ENCODE measurements around the gene ZBTB46.

Gene ZBTB46

DNA sequence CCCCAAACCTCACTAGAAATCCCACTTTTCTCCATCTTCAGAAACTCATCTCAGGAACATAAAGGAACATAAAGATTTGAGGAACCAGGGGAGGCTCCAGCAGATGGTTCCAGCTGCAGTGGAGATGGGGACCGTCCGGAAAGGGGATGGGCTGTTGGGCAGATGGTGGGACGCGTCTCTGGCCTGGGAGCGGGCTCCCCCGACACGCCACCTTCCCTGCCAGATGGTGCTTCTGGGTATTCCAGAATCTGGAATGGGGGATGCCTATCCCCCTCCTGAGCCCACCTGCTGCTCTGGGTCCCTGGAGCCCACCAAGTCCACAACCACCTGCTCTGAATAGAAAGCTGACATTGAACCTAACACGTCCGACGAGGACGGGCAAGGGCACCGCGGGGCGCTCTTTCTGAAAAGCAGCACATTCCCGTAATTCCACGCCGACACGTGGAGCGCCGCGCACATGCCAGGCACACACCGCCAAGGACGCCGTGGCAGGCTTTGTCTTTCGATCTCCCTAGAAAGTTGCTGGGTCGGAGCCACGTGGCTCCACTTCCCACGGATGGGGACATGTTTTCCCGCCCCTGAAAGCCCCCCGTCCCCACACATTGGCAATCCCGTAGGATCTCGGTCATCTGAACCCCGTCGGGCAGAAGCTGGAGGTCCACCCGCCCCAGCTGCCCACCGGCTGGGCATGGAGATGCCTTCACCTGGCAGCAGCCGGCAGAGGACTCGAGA lies 64.2 kb downstream of the ZBTB46 start:
- Histone ChIP-seq H3F3A (ENCODE audit: low read depth) (no peaks in the 10 kb centered on the region), H2AFZ (ENCODE audit: low read length) (no peak overlapping the region), H3K9ac (ENCODE audit: low read depth, low read length, poor library complexity, severe bottlenecking) (no peak overlapping the region), H3K4me1 (ENCODE audit: insufficient read depth, low read length, poor library complexity, severe bottlenecking) (no peaks in the 10 kb centered on the region), H4K20me1 (ENCODE audit: insufficient read depth, low read length, poor library complexity, severe bottlenecking) (no peaks in the 10 kb centered on the region), H3K9me3 (ENCODE audit: insufficient read depth, low read depth, low read length) (no peaks in the 10 kb centered on the region), H3K79me2 (ENCODE audit: insufficient read depth, low read length) (no peaks in the 10 kb centered on the region), H3K9me2 (replicated peaks; ENCODE audit: low read depth, low read length) (no peaks in the 10 kb centered on the region), H3K4me3 (ENCODE audit: low read length, poor library complexity, severe bottlenecking) (no peak overlapping the region), H3K27me3 (ENCODE audit: insufficient read depth, low read length, poor library complexity, severe bottlenecking) (no peaks in the 10 kb centered on the region), H3K36me3 (ENCODE audit: insufficient read depth, low read length) (peaks cover 4% of the 10 kb centered on the region; the same call in 1 of the 2 replicates), H3K4me2 (ENCODE audit: low read depth, low read length, poor library complexity, severe bottlenecking) (no peak overlapping the region)
- no peak for TF ChIP-seq EZH2phosphoT487 (IDR thresholded peaks at IDR 0.05; ENCODE audit: borderline replicate concordance)
- TF ChIP-seq, protein P1, sequence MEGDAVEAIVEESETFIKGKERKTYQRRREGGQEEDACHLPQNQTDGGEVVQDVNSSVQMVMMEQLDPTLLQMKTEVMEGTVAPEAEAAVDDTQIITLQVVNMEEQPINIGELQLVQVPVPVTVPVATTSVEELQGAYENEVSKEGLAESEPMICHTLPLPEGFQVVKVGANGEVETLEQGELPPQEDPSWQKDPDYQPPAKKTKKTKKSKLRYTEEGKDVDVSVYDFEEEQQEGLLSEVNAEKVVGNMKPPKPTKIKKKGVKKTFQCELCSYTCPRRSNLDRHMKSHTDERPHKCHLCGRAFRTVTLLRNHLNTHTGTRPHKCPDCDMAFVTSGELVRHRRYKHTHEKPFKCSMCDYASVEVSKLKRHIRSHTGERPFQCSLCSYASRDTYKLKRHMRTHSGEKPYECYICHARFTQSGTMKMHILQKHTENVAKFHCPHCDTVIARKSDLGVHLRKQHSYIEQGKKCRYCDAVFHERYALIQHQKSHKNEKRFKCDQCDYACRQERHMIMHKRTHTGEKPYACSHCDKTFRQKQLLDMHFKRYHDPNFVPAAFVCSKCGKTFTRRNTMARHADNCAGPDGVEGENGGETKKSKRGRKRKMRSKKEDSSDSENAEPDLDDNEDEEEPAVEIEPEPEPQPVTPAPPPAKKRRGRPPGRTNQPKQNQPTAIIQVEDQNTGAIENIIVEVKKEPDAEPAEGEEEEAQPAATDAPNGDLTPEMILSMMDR (conservative IDR thresholded peaks at IDR 0.05; ENCODE audit: low read length) = no peak

DNA sequence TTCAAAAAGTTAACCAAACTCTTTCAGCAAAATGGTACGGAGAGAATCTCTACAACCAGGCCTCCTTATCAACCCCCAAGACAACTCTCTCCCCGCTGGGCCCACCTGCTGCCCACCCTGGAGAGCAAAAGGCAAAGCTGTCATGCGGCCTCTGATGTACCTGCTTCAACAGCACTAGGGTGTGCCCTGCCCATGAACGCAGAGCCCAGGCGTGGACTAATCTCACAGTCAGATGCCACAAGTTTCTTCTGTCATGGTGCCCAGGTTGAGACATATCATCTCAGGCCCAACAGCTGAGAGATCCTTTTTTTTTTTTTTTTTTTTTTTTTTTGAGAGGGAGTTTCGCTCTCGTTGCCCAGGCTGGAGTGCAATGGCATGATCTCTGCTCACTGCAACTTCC lies 65.2 kb downstream of the ZBTB46 start:
- no peaks in the 10 kb centered on the region for H3K9me3 ChIP-seq (ENCODE audit: insufficient read depth, low read depth, low read length)
- H3K27me3 ChIP-seq (ENCODE audit: insufficient read depth, low read length, poor library complexity, severe bottlenecking) = no peaks in the 10 kb centered on the region
- no peak overlapping the region for H2AFZ ChIP-seq (ENCODE audit: low read length)
- H4K20me1 ChIP-seq (ENCODE audit: insufficient read depth, low read length, poor library complexity, severe bottlenecking) = no peaks in the 10 kb centered on the region
- H3K9ac ChIP-seq (ENCODE audit: low read depth, low read length, poor library complexity, severe bottlenecking) = no peak overlapping the region
- H3K4me3 ChIP-seq (ENCODE audit: low read length, poor library complexity, severe bottlenecking) = no peak overlapping the region
- H3K4me1 ChIP-seq (ENCODE audit: insufficient read depth, low read length, poor library complexity, severe bottlenecking) = no peaks in the 10 kb centered on the region
- no peak overlapping the region for H3K4me2 ChIP-seq (ENCODE audit: low read depth, low read length, poor library complexity, severe bottlenecking)
- H3F3A ChIP-seq (ENCODE audit: low read depth) = no peaks in the 10 kb centered on the region
- H3K79me2 ChIP-seq (ENCODE audit: insufficient read depth, low read length) = no peaks in the 10 kb centered on the region
- no peak for TF ChIP-seq EZH2phosphoT487 (IDR thresholded peaks at IDR 0.05; ENCODE audit: borderline replicate concordance)
- H3K9me2 ChIP-seq (replicated peaks; ENCODE audit: low read depth, low read length) = no peaks in the 10 kb centered on the region
- H3K36me3 ChIP-seq (ENCODE audit: insufficient read depth, low read length) = peaks cover 4% of the 10 kb centered on the region; the same call in 1 of the 2 replicates

DNA sequence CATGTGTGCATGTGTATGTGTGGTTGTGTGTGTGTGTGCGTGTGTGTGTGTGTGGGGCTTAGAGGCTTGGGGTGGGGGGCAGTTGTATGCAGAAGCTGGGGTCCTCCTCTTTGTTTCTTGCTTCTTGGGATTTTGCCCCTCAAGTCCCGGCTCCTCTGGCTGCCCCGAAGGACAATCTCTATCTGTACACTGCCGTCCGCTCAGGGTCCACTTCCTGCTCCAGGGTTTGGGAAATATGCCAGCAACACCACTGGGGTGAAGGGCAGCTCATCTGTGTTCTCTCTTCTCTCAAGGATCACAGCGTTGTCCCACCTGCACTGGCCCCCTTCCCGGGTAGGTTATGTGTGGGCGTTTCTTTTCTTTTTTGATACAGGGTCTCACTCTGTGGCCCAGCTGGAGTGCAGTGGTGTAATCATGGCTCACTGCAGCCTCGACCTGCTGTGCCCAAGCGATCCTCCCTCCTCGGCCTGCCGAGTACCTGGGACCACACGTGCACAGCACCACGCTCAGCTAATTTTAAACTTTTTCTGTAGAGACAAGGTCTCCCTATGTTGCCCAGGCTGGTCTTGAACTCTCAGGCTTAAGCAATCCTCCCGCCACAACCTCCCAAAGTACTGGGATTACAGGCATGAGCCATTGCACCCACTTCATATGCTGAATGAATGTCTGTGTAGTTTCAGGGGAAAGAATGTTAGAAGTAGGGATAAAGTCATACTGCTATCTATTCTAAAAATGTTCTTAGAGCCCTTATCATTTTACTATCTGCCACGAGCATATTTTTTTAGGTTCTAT lies 65.8 kb downstream of the ZBTB46 start:
- Histone ChIP-seq H3K9me2 (replicated peaks; ENCODE audit: low read depth, low read length) (no peaks in the 10 kb centered on the region), H3K4me2 (ENCODE audit: low read depth, low read length, poor library complexity, severe bottlenecking) (no peak overlapping the region)

More for the DNA sequence above, 65.8 kb downstream of the ZBTB46 start:
- no peak for TF ChIP-seq EZH2phosphoT487 (IDR thresholded peaks at IDR 0.05; ENCODE audit: borderline replicate concordance)
- TF ChIP-seq, protein P1 (conservative IDR thresholded peaks at IDR 0.05; ENCODE audit: low read length) = no peak
- no peaks in the 10 kb centered on the region for H3K4me1 ChIP-seq (ENCODE audit: insufficient read depth, low read length, poor library complexity, severe bottlenecking)
- H3K9me3 ChIP-seq (ENCODE audit: insufficient read depth, low read depth, low read length) = no peaks in the 10 kb centered on the region
- H3K27me3 ChIP-seq (ENCODE audit: insufficient read depth, low read length, poor library complexity, severe bottlenecking) = no peaks in the 10 kb centered on the region
- no peak overlapping the region for H2AFZ ChIP-seq (ENCODE audit: low read length)
- no peaks in the 10 kb centered on the region for H4K20me1 ChIP-seq (ENCODE audit: insufficient read depth, low read length, poor library complexity, severe bottlenecking)
- no peaks in the 10 kb centered on the region for H3F3A ChIP-seq (ENCODE audit: low read depth)
- no peaks in the 10 kb centered on the region for H3K79me2 ChIP-seq (ENCODE audit: insufficient read depth, low read length)
- no peak overlapping the region for H3K9ac ChIP-seq (ENCODE audit: low read depth, low read length, poor library complexity, severe bottlenecking)
- peaks cover 4% of the 10 kb centered on the region; the same call in 1 of the 2 replicates for H3K36me3 ChIP-seq (ENCODE audit: insufficient read depth, low read length)
- H3K4me3 ChIP-seq (ENCODE audit: low read length, poor library complexity, severe bottlenecking) = no peak overlapping the region
